ENCODE results near the gene EYA4.

The EYA4 gene

GRCh38 chr6:133265066-133265465 lies 23.9 kb downstream of the EYA4 start:
- Histone ChIP-seq H3K27me3 (ENCODE audit: insufficient read depth, low read length) (no peaks in the 10 kb centered on the region), H2BK5ac (ENCODE audit: low read depth, low read length, poor library complexity) (no peak overlapping the region), H3K4me1 (ENCODE audit: control insufficient read depth in 1 of 2, insufficient read depth in 2 of 2, low read length in 2 of 2) (no peaks in the 10 kb centered on the region), H4K12ac (ENCODE audit: low read depth, low read length) (no peak overlapping the region), H3K14ac (ENCODE audit: low read length) (no peak overlapping the region), H3K4ac (ENCODE audit: low read depth, low read length) (no peak overlapping the region), H3K36me3 (ENCODE audit: control insufficient read depth in 1 of 2, insufficient read depth in 2 of 2, low read length in 2 of 2) (no peaks in the 10 kb centered on the region), H4K8ac (ENCODE audit: low read depth, low read length) (no peak overlapping the region), H3K4me2 (ENCODE audit: low read length) (no peak overlapping the region), H3K18ac (ENCODE audit: low read length) (no peak overlapping the region), H3K9me3 (ENCODE audit: insufficient read depth, low read depth, low read length) (no peaks in the 10 kb centered on the region), H3K4me3 (ENCODE audit: low read depth, low read length) (no peak overlapping the region), H3K27ac (ENCODE audit: low read depth, low read length) (no peak overlapping the region), H3K9ac (ENCODE audit: low read length) (no peak overlapping the region), H3K79me1 (ENCODE audit: low read length) (no peaks in the 10 kb centered on the region), H2BK12ac (ENCODE audit: low read length) (no peak overlapping the region), H2AK5ac (ENCODE audit: low read length) (no peak overlapping the region), H2BK120ac (ENCODE audit: insufficient read depth, low read length, poor library complexity) (no peak overlapping the region), H4K91ac (ENCODE audit: low read depth, low read length) (no peak overlapping the region), H3K79me2 (ENCODE audit: control insufficient read depth, insufficient read depth, low read length, poor library complexity) (no peaks in the 10 kb centered on the region), H3K23ac (ENCODE audit: low read length) (no peak overlapping the region), H2AFZ (ENCODE audit: insufficient read depth, low read length, poor library complexity) (no peak overlapping the region)
- no CpG with 5 or more reads among the region's 4 CpGs for WGBS (ENCODE audit: extremely low coverage, insufficient coverage, insufficient read length)
- DNase-seq: no peak

- Histone ChIP-seq H3K27ac (ENCODE audit: low read depth, low read length) (no peak overlapping the region), H2BK5ac (ENCODE audit: low read depth, low read length, poor library complexity) (no peak overlapping the region), H3K4me2 (ENCODE audit: low read length) (no peak overlapping the region), H3K9me3 (ENCODE audit: insufficient read depth, low read depth, low read length) (no peaks in the 10 kb centered on the region), H3K23ac (ENCODE audit: low read length) (no peak overlapping the region), H2AK5ac (ENCODE audit: low read length) (no peak overlapping the region), H4K12ac (ENCODE audit: low read depth, low read length) (no peak overlapping the region), H3K9ac (ENCODE audit: low read length) (no peak overlapping the region), H3K14ac (ENCODE audit: low read length) (no peak overlapping the region), H4K8ac (ENCODE audit: low read depth, low read length) (no peak overlapping the region), H3K79me2 (ENCODE audit: control insufficient read depth, insufficient read depth, low read length, poor library complexity) (no peaks in the 10 kb centered on the region), H3K4ac (ENCODE audit: low read depth, low read length) (no peak overlapping the region), H3K4me1 (ENCODE audit: control insufficient read depth in 1 of 2, insufficient read depth in 2 of 2, low read length in 2 of 2) (no peaks in the 10 kb centered on the region), H3K36me3 (ENCODE audit: control insufficient read depth in 1 of 2, insufficient read depth in 2 of 2, low read length in 2 of 2) (no peaks in the 10 kb centered on the region), H3K18ac (ENCODE audit: low read length) (no peak overlapping the region), H3K4me3 (ENCODE audit: low read depth, low read length) (no peak overlapping the region), H2BK12ac (ENCODE audit: low read length) (no peak overlapping the region), H4K91ac (ENCODE audit: low read depth, low read length) (no peak overlapping the region), H3K27me3 (ENCODE audit: insufficient read depth, low read length) (no peaks in the 10 kb centered on the region), H3K79me1 (ENCODE audit: low read length) (no peaks in the 10 kb centered on the region), H2BK120ac (ENCODE audit: insufficient read depth, low read length, poor library complexity) (no peak overlapping the region), H2AFZ (ENCODE audit: insufficient read depth, low read length, poor library complexity) (no peak overlapping the region)
- no CpG with 5 or more reads among the region's 2 CpGs for WGBS (ENCODE audit: extremely low coverage, insufficient coverage, insufficient read length)
- no peak for DNase-seq
These were observed 25.0 kb downstream of the EYA4 start for GRCh38 chr6:133266186-133266585.

GRCh38 chr6:133268621-133269020 lies 27.5 kb downstream of the EYA4 start:
- no peak for DNase-seq
- Histone ChIP-seq H4K8ac (ENCODE audit: low read depth, low read length) (no peak overlapping the region), H2BK120ac (ENCODE audit: insufficient read depth, low read length, poor library complexity) (no peak overlapping the region), H3K9ac (ENCODE audit: low read length) (no peak overlapping the region), H3K4me1 (ENCODE audit: control insufficient read depth in 1 of 2, insufficient read depth in 2 of 2, low read length in 2 of 2) (no peaks in the 10 kb centered on the region), H3K27ac (ENCODE audit: low read depth, low read length) (no peak overlapping the region), H4K91ac (ENCODE audit: low read depth, low read length) (no peak overlapping the region), H3K79me2 (ENCODE audit: control insufficient read depth, insufficient read depth, low read length, poor library complexity) (no peaks in the 10 kb centered on the region), H3K4me3 (ENCODE audit: low read depth, low read length) (no peak overlapping the region), H3K4ac (ENCODE audit: low read depth, low read length) (no peak overlapping the region), H3K18ac (ENCODE audit: low read length) (no peak overlapping the region), H2BK12ac (ENCODE audit: low read length) (no peak overlapping the region), H3K4me2 (ENCODE audit: low read length) (no peak overlapping the region), H3K79me1 (ENCODE audit: low read length) (no peaks in the 10 kb centered on the region), H2AK5ac (ENCODE audit: low read length) (no peak overlapping the region), H3K27me3 (ENCODE audit: insufficient read depth, low read length) (no peaks in the 10 kb centered on the region), H4K12ac (ENCODE audit: low read depth, low read length) (no peak overlapping the region), H2AFZ (ENCODE audit: insufficient read depth, low read length, poor library complexity) (no peak overlapping the region), H3K36me3 (ENCODE audit: control insufficient read depth in 1 of 2, insufficient read depth in 2 of 2, low read length in 2 of 2) (no peaks in the 10 kb centered on the region), H2BK5ac (ENCODE audit: low read depth, low read length, poor library complexity) (no peak overlapping the region), H3K14ac (ENCODE audit: low read length) (no peak overlapping the region), H3K9me3 (ENCODE audit: insufficient read depth, low read depth, low read length) (no peaks in the 10 kb centered on the region), H3K23ac (ENCODE audit: low read length) (no peak overlapping the region)
- WGBS (ENCODE audit: extremely low coverage, insufficient coverage, insufficient read length): no CpG with 5 or more reads among the region's 5 CpGs

GRCh38 chr6:133274813-133275212 lies 33.7 kb downstream of the EYA4 start:
- H4K91ac ChIP-seq (ENCODE audit: low read depth, low read length): no peak overlapping the region
- no CpG with 5 or more reads among the region's 4 CpGs for WGBS (ENCODE audit: extremely low coverage, insufficient coverage, insufficient read length)
- H4K12ac ChIP-seq (ENCODE audit: low read depth, low read length): no peak overlapping the region
- H3K18ac ChIP-seq (ENCODE audit: low read length): no peak overlapping the region
- H2AFZ ChIP-seq (ENCODE audit: insufficient read depth, low read length, poor library complexity): no peak overlapping the region
- no peak overlapping the region for H3K23ac ChIP-seq (ENCODE audit: low read length)
- no peaks in the 10 kb centered on the region for H3K9me3 ChIP-seq (ENCODE audit: insufficient read depth, low read depth, low read length)
- no peak overlapping the region for H3K4ac ChIP-seq (ENCODE audit: low read depth, low read length)
- H3K9ac ChIP-seq (ENCODE audit: low read length): no peak overlapping the region
- no peak overlapping the region for H3K4me3 ChIP-seq (ENCODE audit: low read depth, low read length)
- no peak overlapping the region for H3K4me2 ChIP-seq (ENCODE audit: low read length)
- no peak overlapping the region for H2BK12ac ChIP-seq (ENCODE audit: low read length)
- no peak overlapping the region for H2AK5ac ChIP-seq (ENCODE audit: low read length)
- DNase-seq: no peak
- H2BK5ac ChIP-seq (ENCODE audit: low read depth, low read length, poor library complexity): no peak overlapping the region
- no peaks in the 10 kb centered on the region for H3K79me1 ChIP-seq (ENCODE audit: low read length)
- H3K79me2 ChIP-seq (ENCODE audit: control insufficient read depth, insufficient read depth, low read length, poor library complexity): no peaks in the 10 kb centered on the region
- H3K27ac ChIP-seq (ENCODE audit: low read depth, low read length): no peak overlapping the region
- H2BK120ac ChIP-seq (ENCODE audit: insufficient read depth, low read length, poor library complexity): no peak overlapping the region
- H3K27me3 ChIP-seq (ENCODE audit: insufficient read depth, low read length): no peaks in the 10 kb centered on the region
- no peak overlapping the region for H4K8ac ChIP-seq (ENCODE audit: low read depth, low read length)
- no peaks in the 10 kb centered on the region for H3K36me3 ChIP-seq (ENCODE audit: control insufficient read depth in 1 of 2, insufficient read depth in 2 of 2, low read length in 2 of 2)
- H3K4me1 ChIP-seq (ENCODE audit: control insufficient read depth in 1 of 2, insufficient read depth in 2 of 2, low read length in 2 of 2): no peaks in the 10 kb centered on the region
- no peak overlapping the region for H3K14ac ChIP-seq (ENCODE audit: low read length)
